ENCODE measurements around the gene GABRG3.

- no peak for TF ChIP-seq REST (IDR thresholded peaks at IDR 0.05)
- no peak for TF ChIP-seq RXRA (IDR thresholded peaks at IDR 0.05)
- no peak for TF ChIP-seq YY1 (IDR thresholded peaks at IDR 0.05)
- TF ChIP-seq CTCF (IDR thresholded peaks at IDR 0.05; ENCODE audit: low read depth, low read length, missing input control): no peak
- TF ChIP-seq TAF1 (conservative IDR thresholded peaks at IDR 0.05): no peak
- TF ChIP-seq MAX (IDR thresholded peaks at IDR 0.05): no peak
- no peak for TF ChIP-seq FOXA1 (IDR thresholded peaks at IDR 0.05)
- TF ChIP-seq EGR1 (IDR thresholded peaks at IDR 0.05; ENCODE audit: low read depth in 2 of 2): no peak
- TF ChIP-seq RAD21 (IDR thresholded peaks at IDR 0.05): no peak
Measured at GRCh38 chr15:27218426-27218825, 247.4 kb downstream of the GABRG3 start.

Measured in liver (tissue), 3 donors.